ENCODE results near the gene LRRFIP1.

GRCh38 chr2:237661799-237662328 lies 34.5 kb downstream of the LRRFIP1 start:
- TF ChIP-seq POLR2A (conservative IDR thresholded peaks at IDR 0.05) (no peak), CBFB (CRISPR knock-in tag; IDR thresholded peaks at IDR 0.05) (no peak), CTCF (IDR thresholded peaks at IDR 0.05 in 2 of 3, conservative IDR thresholded peaks at IDR 0.05 in 1 of 3; ENCODE audit: insufficient read depth in 2 of 3, low read depth in 1 of 3, low read length in 3 of 3) (no peak), SMC3 (conservative IDR thresholded peaks at IDR 0.05; ENCODE audit: insufficient read depth, low read depth, low read length) (no peak), POLR2AphosphoS5 (IDR thresholded peaks at IDR 0.05; ENCODE audit: control insufficient read depth, insufficient read depth, low read depth, low read length) (no peak)

Measured in K562 (cell line).